ENCODE results near the gene CMTM6.

The CMTM6 gene

DNA sequence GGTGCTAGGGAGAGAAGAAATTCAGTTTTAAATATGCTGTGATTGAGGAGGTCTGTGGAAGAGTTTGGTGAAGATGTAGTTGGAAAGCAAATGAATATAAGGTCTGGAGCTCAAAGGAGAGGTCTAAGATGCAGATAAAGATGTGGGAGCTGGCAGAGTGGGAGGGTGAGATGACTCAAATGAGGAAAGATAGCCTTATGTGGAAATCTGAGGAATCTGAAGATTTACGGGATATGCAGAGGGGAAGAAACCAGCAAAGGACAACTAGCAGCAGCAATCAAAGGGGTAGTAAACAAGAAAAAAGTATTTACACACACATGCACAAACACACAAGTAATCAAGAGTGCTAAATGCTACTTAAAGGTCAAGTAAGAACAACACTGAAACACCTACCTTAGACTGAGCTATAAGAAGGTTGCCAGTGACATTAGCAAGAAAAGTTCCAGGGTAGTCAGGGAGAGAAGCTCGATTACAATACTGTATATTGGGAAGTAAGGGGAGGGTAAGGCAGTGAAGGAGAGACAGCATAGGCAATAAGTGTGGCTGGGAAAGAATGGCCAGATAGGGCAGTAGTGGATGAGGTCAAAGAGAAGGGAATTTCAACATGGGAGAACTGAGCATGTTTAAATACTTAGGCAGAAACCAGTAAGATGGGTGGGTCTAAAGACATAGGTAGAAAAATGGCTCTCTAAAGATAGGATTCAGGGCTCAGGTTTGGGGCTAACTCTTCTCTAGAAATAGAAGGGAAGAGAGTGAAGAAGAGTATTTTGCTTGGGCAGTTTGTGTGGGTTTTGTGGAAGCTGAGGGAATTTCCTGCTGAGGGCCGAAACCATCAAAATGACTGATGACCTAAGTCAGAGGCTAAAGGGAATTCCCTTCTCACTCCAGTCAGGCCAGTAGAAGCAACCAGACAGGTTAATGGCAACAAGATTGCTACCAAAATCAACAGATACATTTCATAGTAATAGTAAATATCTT, 8.9 kb downstream of the CMTM6 start:
- H3K4me3 ChIP-seq (ENCODE audit: low read depth, low read length): no peak overlapping the region
- TF ChIP-seq, protein P1, sequence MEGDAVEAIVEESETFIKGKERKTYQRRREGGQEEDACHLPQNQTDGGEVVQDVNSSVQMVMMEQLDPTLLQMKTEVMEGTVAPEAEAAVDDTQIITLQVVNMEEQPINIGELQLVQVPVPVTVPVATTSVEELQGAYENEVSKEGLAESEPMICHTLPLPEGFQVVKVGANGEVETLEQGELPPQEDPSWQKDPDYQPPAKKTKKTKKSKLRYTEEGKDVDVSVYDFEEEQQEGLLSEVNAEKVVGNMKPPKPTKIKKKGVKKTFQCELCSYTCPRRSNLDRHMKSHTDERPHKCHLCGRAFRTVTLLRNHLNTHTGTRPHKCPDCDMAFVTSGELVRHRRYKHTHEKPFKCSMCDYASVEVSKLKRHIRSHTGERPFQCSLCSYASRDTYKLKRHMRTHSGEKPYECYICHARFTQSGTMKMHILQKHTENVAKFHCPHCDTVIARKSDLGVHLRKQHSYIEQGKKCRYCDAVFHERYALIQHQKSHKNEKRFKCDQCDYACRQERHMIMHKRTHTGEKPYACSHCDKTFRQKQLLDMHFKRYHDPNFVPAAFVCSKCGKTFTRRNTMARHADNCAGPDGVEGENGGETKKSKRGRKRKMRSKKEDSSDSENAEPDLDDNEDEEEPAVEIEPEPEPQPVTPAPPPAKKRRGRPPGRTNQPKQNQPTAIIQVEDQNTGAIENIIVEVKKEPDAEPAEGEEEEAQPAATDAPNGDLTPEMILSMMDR (IDR thresholded peaks at IDR 0.05; ENCODE audit: control insufficient read depth, extremely low read depth, insufficient read depth): no peak
- DNase-seq (ENCODE audit: low read depth): no peak

DNA sequence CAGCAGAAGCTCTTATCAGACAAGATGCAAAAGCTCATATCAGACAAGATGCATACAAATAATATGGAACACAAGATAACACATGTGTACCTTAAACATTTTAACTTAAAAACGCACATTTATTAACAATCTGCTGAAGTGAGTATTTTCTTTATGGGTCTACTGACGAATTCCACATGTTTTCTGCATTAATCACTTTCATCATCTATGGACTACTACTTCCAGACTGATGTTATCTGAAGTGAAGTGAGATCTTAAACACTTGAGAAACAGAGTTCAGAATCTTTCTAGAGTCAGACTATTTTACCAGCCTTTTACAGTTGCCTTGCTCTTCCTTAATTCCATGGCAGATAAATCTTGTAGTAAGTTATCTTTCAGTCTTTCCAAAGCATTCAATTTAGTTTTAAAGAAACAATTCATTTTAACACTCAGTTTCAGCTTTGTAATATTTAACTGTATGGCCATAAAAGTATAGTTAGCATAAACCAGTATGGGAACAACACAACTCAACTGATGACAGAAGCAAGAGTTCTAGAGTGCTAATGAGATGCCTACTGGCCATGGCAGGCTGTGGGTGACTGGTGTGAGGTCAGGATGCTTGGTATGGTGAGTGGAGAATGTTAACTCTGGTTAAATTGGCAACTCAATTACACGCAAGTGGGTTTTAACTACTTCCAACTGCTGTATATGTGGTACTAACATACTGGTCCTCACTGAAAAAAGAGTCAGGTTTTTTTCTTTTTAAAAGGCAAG, 9.8 kb downstream of the CMTM6 start:
- TF ChIP-seq, protein P1 (IDR thresholded peaks at IDR 0.05; ENCODE audit: control insufficient read depth, extremely low read depth, insufficient read depth): no peak

DNA sequence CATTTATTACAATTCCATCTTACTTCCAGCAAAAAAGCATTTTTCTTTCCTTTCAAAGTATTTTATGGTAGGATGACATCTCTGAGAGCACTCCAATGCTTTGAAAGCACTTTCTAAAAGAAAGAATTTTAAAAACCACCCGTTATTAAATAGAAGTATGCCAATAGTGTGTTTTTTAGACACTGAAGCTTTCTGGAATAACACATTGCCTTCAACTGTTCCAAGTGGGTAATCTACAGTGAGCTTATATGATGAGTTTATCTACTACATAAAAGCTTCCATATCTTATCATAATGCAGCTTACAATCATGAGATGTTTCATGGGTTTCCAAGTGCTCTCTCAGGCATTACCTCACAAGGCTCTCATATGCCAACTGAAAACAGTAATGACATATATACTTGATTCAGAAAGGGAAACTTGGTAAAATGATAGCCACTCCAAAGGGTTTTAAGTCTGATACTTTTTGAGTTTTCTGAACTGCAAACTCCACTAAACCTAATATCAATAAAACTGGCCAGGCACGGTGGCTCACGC, 14.1 kb downstream of the CMTM6 start:
- DNase-seq (ENCODE audit: low read depth): no peak
- no peak overlapping the region for H3K4me3 ChIP-seq (ENCODE audit: low read depth, low read length)
- TF ChIP-seq, protein P1 (IDR thresholded peaks at IDR 0.05; ENCODE audit: control insufficient read depth, extremely low read depth, insufficient read depth): no peak

More for the DNA sequence above, 9.8 kb downstream of the CMTM6 start:
- no peak for DNase-seq (ENCODE audit: low read depth)
- H3K4me3 ChIP-seq (ENCODE audit: low read depth, low read length): no peak overlapping the region

DNA sequence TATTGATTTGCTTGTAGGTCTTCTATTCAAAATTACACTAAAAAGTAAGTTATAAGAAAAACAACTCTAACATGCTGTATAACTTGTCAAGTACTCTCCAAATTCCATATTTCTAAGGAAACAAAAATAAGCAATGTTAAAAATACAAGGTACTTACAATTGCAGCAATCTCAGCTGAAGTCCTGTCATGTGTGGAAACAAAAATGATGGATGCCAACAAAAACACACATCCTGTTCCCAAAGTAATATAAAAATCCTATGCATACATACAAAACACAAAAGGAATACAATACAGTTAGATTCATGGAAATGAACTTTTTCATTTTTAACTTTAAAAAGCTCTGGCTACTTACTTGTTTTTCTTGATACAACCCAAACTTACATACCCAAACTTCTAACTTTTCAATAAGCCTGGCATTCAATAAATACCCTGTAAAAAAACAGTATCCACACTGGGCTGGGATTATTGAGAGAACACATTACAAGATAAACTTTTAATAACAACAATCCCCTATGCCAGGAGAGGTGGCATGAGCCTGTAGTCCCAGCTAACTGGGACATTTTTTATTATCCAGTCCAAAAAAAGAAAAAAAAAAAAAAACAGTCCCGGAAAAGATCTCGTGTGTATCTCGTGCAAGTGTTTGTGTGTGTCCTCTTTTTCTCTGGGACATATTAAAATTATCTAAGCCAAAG, 14.7 kb downstream of the CMTM6 start:
- no peak for DNase-seq (ENCODE audit: low read depth)
- H3K4me3 ChIP-seq (ENCODE audit: low read depth, low read length): no peak overlapping the region
- TF ChIP-seq, protein P1 (IDR thresholded peaks at IDR 0.05; ENCODE audit: control insufficient read depth, extremely low read depth, insufficient read depth): no peak

DNA sequence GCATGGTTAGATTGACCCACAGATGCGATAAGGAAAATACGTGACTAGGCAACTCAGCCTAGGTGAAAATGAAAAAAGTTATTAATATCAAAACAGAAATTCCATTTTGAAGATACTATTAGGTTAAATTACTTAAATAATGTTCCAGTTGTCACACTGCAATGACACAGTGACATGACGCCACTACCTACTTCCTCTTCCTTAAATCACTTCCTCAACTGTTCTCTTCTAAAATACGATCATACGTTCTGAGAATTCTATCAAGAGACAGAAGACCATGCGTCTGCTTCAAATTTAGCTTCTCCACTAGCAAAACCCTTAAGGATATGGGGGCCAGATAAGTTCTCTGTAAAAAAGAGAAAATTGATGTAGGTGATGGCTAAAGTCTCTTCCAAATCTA, 18.2 kb downstream of the CMTM6 start:
- no peak for DNase-seq (ENCODE audit: low read depth)
- no peak overlapping the region for H3K4me3 ChIP-seq (ENCODE audit: low read depth, low read length)
- TF ChIP-seq, protein P1 (IDR thresholded peaks at IDR 0.05; ENCODE audit: control insufficient read depth, extremely low read depth, insufficient read depth): no peak

DNA sequence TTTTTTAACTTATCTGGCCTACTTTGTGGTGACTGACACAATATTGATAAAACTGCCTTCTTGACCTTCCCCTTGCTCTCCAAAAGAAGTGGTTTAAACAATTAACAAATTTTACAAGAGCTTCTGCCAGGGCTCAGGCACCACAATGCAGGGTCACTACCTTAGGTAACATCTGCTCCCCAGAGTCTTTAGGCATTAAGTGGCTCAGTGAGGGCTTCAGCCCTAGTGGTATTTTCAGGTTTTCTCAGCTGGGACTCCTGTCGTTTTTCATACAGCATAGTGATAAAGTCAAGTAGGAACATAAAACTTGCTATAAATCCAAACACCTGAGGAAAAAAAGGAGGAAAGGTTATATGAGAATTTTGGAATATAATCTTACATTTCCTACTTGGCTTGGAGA, 18.9 kb downstream of the CMTM6 start:
- H3K4me3 ChIP-seq (ENCODE audit: low read depth, low read length): no peak overlapping the region
- TF ChIP-seq, protein P1 (IDR thresholded peaks at IDR 0.05; ENCODE audit: control insufficient read depth, extremely low read depth, insufficient read depth): no peak
- no peak for DNase-seq (ENCODE audit: low read depth)

Data from LNCaP clone FGC (cell line).